ENCODE measurements around the gene ZMYM1.
"Not testable (repeated sequence)": the region's sequence is repeated elsewhere in the genome, so short reads cannot be mapped to it uniquely, and the experiment has no call there.

ZMYM1 gene

GRCh38 chr1:35076426-35076825 is 2.8 kb upstream of the ZMYM1 start:
- not testable (repeated sequence) for DNase-seq (ENCODE audit: low spot score)

DNA sequence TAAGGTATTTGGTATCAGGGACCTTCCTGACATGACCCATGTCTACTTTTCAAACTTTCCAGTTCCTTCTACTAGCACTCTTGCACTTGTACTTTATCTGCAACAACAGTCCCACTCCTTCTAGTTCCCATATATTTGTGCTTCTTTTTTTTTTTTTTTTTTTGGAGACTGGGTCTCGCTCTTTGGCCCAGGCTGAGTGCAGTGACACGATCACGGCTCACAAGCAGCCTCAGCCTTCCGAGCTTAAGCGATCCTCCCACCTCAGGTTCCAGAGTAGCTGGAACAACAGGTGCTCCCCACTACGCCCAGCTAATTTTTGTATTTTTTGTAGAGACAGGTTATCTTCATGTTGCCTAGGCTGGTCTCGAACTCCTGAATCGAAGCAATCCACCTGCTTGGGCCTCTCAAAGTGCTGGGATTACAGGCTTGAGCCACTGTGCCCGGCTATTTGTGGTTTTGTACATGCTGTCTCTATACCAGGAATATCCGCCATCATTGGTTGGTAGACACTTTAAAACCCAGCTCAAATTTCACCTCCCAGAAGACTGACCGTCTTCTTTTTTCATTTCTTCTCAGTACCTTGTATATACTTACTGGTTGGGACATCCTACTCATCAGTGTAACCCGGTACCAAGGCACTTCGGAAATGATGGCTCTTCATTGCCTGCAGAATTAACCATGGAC is 1.1 kb downstream of the ZMYM1 start:
- DNase-seq (ENCODE audit: low spot score) = no peak

DNA sequence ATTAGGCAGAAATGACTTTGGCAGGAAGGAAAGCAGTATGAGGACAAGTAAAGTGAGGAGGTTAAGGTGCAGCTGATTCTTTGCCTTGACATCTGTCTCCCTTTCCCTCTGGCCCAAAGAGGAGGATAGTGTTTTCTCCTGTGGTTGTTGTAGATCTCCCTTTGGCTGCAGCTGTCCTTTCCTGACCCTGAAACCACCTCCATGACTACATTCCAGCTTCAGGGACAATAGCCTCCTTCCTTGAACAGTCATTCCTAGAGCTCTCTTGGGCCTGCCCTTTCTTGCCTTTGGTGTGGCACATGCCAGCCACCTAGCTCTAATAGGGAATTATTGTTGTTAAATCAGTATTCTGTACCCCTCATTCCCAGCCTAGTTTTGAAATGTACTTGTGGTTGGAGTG is 6.2 kb downstream of the ZMYM1 start:
- DNase-seq (ENCODE audit: low spot score) = peak; percentile 2

GRCh38 chr1:35097224-35097623 is 18.0 kb downstream of the ZMYM1 start:
- DNase-seq (ENCODE audit: low spot score) = no peak

- no peak for DNase-seq (ENCODE audit: low spot score)
Measured at GRCh38 chr1:35111106-35111505, 31.9 kb downstream of the ZMYM1 start.

- DNase-seq (ENCODE audit: low spot score) = no peak
Measured at GRCh38 chr1:35112668-35113067, 33.5 kb downstream of the ZMYM1 start.

- DNase-seq (ENCODE audit: low spot score) = no peak
Measured at GRCh38 chr1:35115459-35116383, 36.5 kb downstream of the ZMYM1 start.

DNA sequence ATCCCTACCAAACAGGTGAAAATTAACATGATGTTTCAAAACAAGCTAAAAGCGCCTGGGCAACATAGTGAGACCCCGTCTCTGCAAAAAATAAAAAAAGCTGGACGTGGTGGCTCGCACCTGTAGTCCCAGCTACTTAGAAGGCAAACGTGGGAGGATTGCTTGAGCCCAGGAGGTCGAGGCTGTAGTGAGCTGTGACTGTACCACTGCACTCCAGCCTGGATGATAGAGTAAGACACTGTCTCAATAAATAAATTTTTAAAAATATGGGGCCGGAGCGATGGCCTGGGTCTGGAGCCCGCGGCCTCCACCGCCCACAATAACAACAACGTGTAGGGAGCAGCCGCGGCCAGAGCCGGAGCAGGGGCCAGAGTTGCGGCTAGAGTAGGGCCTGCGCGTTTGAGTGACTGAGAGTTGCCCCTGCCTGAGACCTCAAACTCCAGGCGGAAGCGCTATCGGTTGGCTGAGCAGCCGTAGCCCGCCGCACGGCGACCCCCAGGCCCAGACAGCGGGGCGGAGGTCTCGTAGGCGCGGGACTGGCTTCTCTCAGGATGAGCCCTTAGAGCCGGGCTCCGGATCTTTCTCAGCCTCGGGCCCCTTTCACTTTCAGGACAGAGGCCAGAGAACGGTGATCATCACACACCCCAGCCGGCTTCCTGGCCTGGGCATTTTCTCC is 41.4 kb downstream of the ZMYM1 start:
- no peak for DNase-seq (ENCODE audit: low spot score)

GRCh38 chr1:35122311-35122710 is 43.1 kb downstream of the ZMYM1 start:
- no peak for DNase-seq (ENCODE audit: low spot score)

DNA sequence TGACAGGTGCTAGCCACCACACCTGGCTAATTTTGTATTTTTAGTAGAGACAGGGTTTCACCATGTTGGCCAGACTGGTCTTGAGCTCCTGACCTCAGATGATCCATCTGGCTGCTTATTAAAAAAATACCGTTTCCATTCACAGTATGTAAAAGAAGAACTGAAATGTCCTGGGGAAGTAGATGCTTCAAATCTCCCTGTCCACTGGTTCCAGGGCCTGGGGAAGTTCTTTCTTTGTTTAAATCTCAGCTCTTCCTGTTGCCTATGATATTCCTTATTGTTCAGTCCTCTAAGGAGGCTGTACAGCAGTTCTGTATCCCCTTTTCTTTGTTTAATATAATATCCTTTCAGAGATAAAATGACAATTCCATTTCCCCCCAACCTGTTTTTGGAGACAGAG is 47.4 kb downstream of the ZMYM1 start:
- DNase-seq (ENCODE audit: low spot score) = no peak

DNA sequence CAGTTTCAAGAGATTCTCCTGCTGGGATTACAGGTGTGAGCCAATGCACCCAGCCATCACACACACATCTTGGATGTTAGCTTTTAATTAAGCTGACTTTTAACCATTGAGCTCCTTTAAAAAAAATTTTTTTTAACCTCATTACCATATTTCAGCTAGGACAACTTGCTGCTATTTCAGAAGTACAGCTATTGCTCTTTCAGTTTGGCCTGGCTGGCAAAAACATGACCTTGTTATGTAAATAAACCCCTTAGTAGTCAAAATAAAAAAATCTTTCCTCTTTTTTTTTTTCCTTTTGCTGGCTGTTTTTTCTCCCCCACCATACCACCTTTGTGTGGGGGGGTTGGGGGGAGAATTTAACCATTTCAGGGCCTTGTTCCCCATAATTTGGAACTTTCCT is 49.9 kb downstream of the ZMYM1 start:
- no peak for DNase-seq (ENCODE audit: low spot score)

- no peak for DNase-seq (ENCODE audit: low spot score)
Measured at GRCh38 chr1:35136780-35137179, 57.6 kb downstream of the ZMYM1 start.

DNA sequence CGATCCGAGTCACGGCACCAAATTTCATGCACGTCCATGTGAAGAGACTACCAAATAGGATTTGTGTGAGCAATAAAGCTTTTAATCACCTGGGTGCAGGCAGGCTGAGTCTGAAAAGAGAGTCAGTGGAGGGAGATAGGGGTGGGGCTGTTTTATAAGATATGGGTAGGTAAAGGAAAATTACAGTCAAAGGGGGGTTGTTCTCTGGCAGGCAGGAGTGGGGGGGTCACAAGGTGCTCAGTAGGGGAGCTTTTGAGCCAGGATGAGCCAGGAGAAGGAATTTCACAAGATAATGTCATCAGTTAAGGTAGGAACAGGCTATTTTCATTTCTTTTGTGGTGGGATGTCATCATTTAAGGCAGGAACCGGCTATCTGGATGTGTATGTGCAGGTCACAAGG is 58.4 kb downstream of the ZMYM1 start:
- not testable (repeated sequence) for DNase-seq (ENCODE audit: low spot score)

DNA sequence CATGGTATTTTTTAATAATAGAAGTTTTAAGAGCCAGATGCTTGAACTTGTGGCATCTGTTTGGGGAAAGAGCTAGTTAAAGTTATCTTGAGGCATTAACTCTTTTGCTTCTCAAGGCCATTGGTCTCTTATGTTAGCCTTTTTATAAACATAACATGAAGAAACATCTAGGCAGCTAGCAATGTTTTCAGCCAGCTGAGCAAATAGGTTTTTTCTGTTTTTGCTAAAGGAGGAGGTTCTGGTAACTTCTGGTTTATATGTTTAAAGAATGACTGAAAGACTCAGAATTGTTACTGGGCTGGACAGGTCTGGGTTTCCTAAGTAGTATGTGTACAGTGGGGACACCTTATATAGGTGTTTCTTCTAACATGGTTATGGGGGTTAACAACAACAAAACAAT is 63.1 kb downstream of the ZMYM1 start:
- not testable (repeated sequence) for DNase-seq (ENCODE audit: low spot score)

DNA sequence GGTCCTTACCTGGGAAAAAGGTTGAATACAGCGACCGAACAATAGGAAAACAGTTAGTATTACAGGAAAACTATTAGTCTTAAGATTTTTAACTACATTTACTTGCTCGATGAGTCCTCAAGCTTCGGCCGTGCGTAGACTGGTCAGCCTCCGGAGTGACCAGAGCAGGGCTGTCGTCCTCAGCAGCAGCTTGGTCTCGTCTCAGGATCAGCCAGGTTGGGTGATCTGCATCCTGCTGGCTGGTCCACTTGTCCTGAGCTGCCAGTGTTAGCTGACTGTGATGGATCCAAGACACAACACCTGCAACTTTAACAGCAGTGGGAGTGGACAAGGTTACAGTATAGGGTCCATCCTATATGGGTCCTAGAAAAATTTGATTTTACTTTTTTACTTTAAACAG is 63.5 kb downstream of the ZMYM1 start:
- not testable (repeated sequence) for DNase-seq (ENCODE audit: low spot score)

DNA sequence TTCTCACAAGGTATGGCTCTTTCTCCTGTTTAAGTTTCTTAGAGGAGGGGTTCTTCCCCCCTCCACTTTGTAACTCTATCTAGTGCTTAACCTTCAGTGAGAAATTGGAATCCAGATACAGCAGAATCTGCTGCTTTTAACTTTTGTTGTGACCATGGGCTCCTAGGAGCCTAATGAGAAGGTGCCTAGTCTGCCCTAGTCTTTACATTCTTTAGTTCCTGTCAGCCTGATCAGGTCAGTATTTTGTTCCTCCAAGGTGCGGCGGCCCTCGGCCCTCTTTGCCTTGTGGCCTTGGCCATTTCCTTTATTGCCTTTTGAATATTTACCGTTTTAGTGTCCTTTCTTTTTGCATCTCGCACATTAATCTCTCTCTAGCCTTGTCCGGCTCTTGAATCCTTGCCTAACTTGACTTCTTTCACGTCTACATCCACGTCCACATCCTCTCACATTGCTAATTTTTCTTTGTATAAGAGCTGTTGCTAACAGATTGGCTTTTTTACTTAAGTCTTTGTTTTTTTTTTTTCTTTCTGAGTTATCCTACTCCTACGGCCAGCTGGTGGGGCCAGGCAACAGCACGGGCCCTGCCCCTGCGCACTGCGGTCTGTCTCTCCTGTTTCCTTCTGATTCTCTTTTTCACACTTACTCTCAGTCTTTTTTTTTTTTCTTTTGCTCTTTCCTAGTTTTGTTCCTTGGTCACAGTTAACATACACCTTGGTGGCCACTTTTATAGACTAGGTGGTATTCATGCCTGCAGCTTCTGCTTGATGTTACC is 64.7 kb downstream of the ZMYM1 start:
- no peak for DNase-seq (ENCODE audit: low spot score)

DNA sequence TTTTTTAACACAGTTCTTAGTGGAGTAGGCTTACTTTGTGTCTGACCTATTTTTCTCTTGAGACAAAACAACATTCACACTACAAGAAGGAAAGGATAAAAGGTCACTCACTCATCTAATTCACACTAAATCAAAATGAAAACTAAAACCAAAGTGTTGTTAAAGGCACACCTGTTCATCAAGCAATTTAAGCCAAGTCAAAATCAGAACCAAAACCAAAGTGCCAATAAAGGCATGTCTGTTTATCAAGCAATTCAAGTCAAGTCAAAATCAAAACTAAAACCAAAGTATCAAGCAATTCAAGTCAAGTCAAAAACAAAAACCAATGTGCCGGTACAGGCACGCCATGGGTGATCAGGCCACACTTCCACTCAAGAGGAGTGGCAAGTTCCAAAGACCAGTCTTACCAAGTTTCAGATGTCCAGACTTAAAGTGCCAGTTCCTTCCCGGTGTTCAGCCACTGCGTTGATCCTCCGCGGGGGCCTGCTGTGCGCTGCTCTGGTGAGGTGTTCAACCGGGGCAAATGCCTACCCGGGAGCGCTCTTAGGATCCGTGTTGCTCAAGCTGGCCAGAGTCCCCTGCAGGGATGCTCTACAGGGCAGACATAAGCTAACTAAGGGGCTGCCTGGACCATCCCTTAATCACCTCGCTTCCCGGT is 66.8 kb downstream of the ZMYM1 start:
- DNase-seq (ENCODE audit: low spot score) = not testable (repeated sequence)

DNA sequence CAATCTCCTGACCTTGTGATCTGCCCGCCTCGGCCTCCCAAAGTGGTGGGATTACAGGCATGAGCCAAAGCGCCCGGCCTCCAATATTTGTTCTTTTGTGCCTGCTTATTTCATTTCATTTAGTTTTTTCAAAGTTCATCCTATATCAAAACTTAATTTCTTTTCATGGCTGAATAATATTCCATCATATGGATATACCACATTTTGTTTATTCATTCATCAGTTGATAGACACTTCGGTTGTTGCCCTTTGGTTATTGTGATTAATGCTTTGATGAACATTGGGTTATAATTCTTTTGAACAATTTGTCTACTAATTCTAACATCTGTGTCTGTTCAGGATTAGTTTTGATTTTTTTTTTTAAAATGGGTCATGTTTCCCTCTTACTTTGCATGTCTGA is 72.0 kb downstream of the ZMYM1 start:
- no peak for DNase-seq (ENCODE audit: low spot score)

- DNase-seq (ENCODE audit: low spot score) = no peak
Measured at GRCh38 chr1:35164893-35165292, 85.7 kb downstream of the ZMYM1 start.
